GM13977 (cell line): ENCODE results near the gene CALU.

ENCODE experiments used
- DNase-seq: peaks from one replicate; pipeline ENCODE4 v3.0.0; 2012; ENCODE audit warnings: low spot score
- CTCF ChIP-seq: IDR thresholded peaks from 2 replicates; pipeline ENCODE4 v1.5.1; 2012; ENCODE audit warnings: mild to moderate bottlenecking, control low read depth; ENCODE audit not compliant: insufficient read depth; ENCODE audit errors: extremely low read depth, missing control alignments
- in situ Hi-C: fragments of 300-500 bp; cut with MboI; formaldehyde crosslinking; loops from one replicate; pipeline ENCODE4 v1.12.0; 2022; ENCODE audit warnings: low sequenced_read_pairs, low pct_unique_long_range_greater_than_20kb, mixed read lengths, inconsistent platforms; ENCODE audit not compliant: unreplicated experiment

Gene CALU

GRCh38 chr7:128708235-128708634, 30.9 kb upstream of the CALU start:
- TF ChIP-seq CTCF, result no peak
- in situ Hi-C loops, result no loop called here
- DNase-seq, result no peak

DNA sequence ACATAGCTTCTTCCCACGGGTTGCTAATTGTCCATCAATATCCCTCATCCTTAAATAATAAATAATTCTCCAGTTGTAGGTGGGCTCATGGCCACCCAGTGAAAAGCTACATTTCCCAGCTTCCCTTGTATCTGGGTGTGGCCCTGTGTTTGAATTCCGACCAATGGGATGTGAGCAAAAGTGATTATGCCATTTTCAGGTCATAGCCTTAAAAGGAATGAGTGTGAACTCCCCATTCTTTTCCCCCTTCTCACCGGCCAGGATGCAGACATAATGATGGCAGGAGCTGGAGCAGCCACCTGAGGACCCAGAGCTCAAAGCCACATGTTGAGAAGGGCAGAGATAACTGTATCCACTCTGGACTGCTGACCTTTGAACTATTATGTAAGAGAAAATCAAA, 30.3 kb upstream of the CALU start:
- no peak for DNase-seq
- no peak for TF ChIP-seq CTCF

DNA sequence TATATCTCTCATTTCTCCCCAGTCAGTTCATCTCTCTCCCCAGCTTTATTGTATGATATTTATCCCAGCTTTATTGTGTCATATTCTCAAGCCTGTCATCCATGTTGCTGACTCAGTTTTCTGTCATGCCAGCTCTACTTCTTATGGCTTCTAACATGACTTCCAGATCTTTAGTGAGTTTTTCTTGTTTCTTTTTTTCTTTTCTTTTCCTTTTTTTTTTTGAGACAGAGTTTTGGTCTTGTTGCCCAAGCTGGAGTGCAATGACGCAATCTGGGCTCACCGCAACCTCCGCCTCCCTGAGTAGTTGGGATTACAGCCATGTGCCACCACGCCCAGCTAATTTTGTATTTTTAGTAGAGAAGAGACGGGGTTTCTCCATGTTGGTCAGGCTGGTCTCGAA, 28.7 kb upstream of the CALU start:
- no peak for TF ChIP-seq CTCF
- in situ Hi-C loops, result no loop called here
- DNase-seq, result no peak

More for the DNA sequence above, 30.3 kb upstream of the CALU start:
- in situ Hi-C loops, result no loop called here

GRCh38 chr7:128713794-128714193, 25.4 kb upstream of the CALU start:
- in situ Hi-C loops, result no loop called here
- no peak for TF ChIP-seq CTCF
- DNase-seq, result no peak

GRCh38 chr7:128714701-128715495, 24.3 kb upstream of the CALU start:
- DNase-seq, result no peak
- no peak for TF ChIP-seq CTCF
- in situ Hi-C loops, result no loop called here

DNA sequence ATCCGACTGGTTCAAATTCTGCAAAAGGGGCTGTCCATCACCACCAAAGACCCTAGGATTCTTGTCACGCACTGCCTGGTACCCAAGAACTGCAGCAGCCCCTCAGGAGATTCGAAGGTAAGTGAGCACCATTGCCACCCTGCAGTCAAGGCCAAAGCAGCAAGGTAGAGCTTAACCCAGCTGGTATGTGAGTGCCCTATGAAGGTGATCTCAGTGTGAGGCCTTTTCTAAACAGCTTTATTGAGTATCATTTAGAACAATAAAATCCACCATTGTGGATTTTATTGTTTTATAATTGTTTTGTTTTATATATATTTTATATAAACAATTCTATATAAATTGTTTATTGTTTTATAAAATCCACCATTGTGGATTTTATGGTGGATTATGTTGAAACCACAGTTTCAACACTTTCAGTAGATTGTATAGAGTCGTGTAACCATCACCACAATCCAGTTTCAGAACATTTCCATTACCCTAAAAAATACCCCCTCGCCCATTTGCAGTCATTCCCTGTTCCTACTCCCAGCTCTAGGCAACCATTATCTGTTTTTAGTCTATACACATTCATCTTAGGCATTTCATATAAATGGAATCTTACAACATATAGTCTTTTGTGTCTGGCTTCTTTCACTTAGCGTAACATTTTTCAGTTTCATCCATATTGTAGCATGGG, 20.1 kb upstream of the CALU start:
- TF ChIP-seq CTCF, result no peak
- in situ Hi-C loops, result no loop called here
- no peak for DNase-seq
